GM23248 (cell line): ENCODE measurements around the gene CDKN2A. TPM values are rescaled to one million over a fixed set of nuclear protein-coding genes. Genes with fewer than 3 reads are reported as not detected.

Source experiments
- DNase-seq: peaks from one replicate; pipeline ENCODE4 v3.0.0-alpha.2; 2015
- H2AFZ ChIP-seq: fragments of 200-600 bp; sonication (generic); 2 replicates; pipeline ENCODE4 v1.6.1; 2016; ENCODE audit warnings: antibody characterized with exemption
- H3F3A ChIP-seq: fragments of 200-600 bp; sonication (generic); 2 replicates; pipeline ENCODE4 v1.6.1; 2016; ENCODE audit warnings: mild to moderate bottlenecking, antibody characterized with exemption, mixed run types; ENCODE audit not compliant: insufficient read depth
- H3K27ac ChIP-seq: fragments of 200-600 bp; sonication (generic); 2 replicates; pipeline ENCODE4 v1.5.1; 2016; ENCODE audit warnings: mild to moderate bottlenecking
- H3K27me3 ChIP-seq: fragments of 200-600 bp; sonication (generic); replicated peaks from 2 replicates; pipeline ENCODE4 v1.6.1; 2016; ENCODE audit warnings: mild to moderate bottlenecking; ENCODE audit not compliant: insufficient read depth
- H3K36me3 ChIP-seq: fragments of 200-600 bp; sonication (generic); 2 replicates; pipeline ENCODE4 v1.6.1; 2016; ENCODE audit warnings: low read depth, mild to moderate bottlenecking
- H3K4me1 ChIP-seq: fragments of 200-600 bp; sonication (generic); 2 replicates; pipeline ENCODE4 v1.6.1; 2016; ENCODE audit warnings: mild to moderate bottlenecking; ENCODE audit not compliant: insufficient read depth
- H3K4me2 ChIP-seq: fragments of 200-600 bp; sonication (generic); one replicate; pipeline ENCODE4 v1.6.1; 2016; ENCODE audit warnings: mild to moderate bottlenecking; ENCODE audit not compliant: unreplicated experiment
- H3K4me3 ChIP-seq: fragments of 200-600 bp; sonication (generic); 2 replicates; pipeline ENCODE4 v1.5.1; 2016; ENCODE audit warnings: mild to moderate bottlenecking
- H3K79me2 ChIP-seq: fragments of 200-600 bp; sonication (generic); 2 replicates; pipeline ENCODE4 v1.6.1; 2016; ENCODE audit warnings: mild to moderate bottlenecking; ENCODE audit not compliant: insufficient read depth
- H3K9ac ChIP-seq: fragments of 200-600 bp; sonication (generic); 2 replicates; pipeline ENCODE4 v1.6.1; 2016; ENCODE audit warnings: mild to moderate bottlenecking
- H3K9me2 ChIP-seq: fragments of 200-600 bp; sonication (generic); 2 replicates; pipeline ENCODE4 v1.6.1; 2016; ENCODE audit warnings: mixed run types, mild to moderate bottlenecking, moderate library complexity; ENCODE audit not compliant: insufficient read depth
- H3K9me3 ChIP-seq: fragments of 200-600 bp; sonication (generic); one replicate; pipeline ENCODE4 v1.6.1; 2017; ENCODE audit warnings: low read depth
- H4K20me1 ChIP-seq: fragments of 200-600 bp; sonication (generic); 2 replicates; pipeline ENCODE4 v1.6.0; 2016; ENCODE audit not compliant: insufficient read depth
- EZH2 ChIP-seq: fragments of 200-600 bp; sonication (generic); IDR thresholded peaks from 2 replicates; pipeline ENCODE4 v1.6.1; 2018; ENCODE audit warnings: antibody characterized with exemption, mild to moderate bottlenecking; ENCODE audit not compliant: insufficient read depth, poor library complexity, severe bottlenecking
- EZH2phosphoT487 ChIP-seq: fragments of 200-600 bp; sonication (generic); IDR thresholded peaks from 2 replicates; pipeline ENCODE4 v1.6.1; 2018; ENCODE audit warnings: antibody characterized with exemption, moderate library complexity, mild to moderate bottlenecking, low read depth; ENCODE audit not compliant: insufficient read depth
- WGBS, 2 experiments: methylation state at CpG; one replicate each; pipeline ENCODE4 v1.1.6; 2015 to 2017; ENCODE audit warnings: low lambda C conversion rate in 2 of 2, low coverage in 1 of 2; ENCODE audit errors: missing lambda C conversion rate in 2 of 2; 5-methylcytosine and 5-hydroxymethylcytosine counted together
- in situ Hi-C: fragments of 300-500 bp; cut with MboI; formaldehyde crosslinking; loops from 2 replicates; pipeline ENCODE4 v1.15.0; 2020
- polyA plus RNA-seq: library from polyadenylated mRNA; unstranded; fragments of >200 nt; fragmentation: Nextera tagmentation; extraction: Ambion mirVana; gene quantifications from 2 replicates; pipeline ENCODE4 v1.2.1, GENCODE V29; 2016
- total RNA-seq: library from RNA; depleted of rRNA; stranded (reverse); fragments of >200 nt; shearing (Covaris generic); gene quantifications from 2 replicates; pipeline ENCODE4 v1.2.3, GENCODE V29; 2014

The CDKN2A gene
- total and polyA plus RNA-seq, 2 experiments from 2014 or later, result 27.3 to 42.2 TPM

DNA sequence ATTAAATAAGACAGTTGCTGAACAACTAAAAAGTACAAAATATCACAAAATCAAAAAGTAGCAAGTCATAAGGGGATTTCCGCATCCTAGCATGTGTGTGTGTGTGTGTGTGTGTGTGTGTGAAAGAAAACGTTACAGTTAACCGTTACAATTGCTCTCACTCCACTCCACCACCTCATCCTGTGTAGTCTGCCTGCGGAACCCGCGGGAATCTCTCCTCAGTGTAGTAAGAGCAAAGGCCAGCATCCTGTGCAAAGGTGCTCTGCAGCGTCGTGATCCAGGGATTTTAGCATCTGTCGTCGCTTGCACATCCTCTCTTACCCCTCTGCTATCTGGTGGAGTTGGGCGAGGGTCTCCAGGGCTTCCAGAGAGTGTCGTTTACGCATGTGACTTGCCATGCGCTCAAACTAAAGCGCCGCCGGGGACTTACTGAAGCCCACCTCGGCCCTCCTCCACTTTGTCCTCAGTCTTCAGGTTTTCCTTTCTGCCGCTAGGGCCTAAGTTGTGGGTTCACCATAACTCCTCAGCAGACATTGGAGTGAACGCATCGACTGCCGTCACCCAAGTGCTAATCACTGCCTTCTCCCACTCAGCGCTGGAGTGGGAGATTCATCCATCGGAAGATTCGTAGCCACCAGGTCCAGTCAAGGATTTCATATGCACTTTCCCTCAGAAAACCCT is 11.0 kb upstream of the CDKN2A start:
- Histone ChIP-seq H3K27ac (no peak overlapping the region), H3K4me1 (peaks cover 23% of the 10 kb centered on the region), H3K36me3 (no peaks in the 10 kb centered on the region), H3K4me3 (no peak overlapping the region), H3K9ac (no peak overlapping the region), H3K79me2 (peaks cover 52% of the 10 kb centered on the region), H3K27me3 (no peaks in the 10 kb centered on the region), H3K4me2 (no peak overlapping the region), H2AFZ (no peak overlapping the region), H4K20me1 (no peaks in the 10 kb centered on the region), H3K9me3 (no peaks in the 10 kb centered on the region), H3F3A (peaks cover 13% of the 10 kb centered on the region), H3K9me2 (no peaks in the 10 kb centered on the region)
- DNase-seq, result no peak
- no peak for TF ChIP-seq EZH2phosphoT487
- no peak for TF ChIP-seq EZH2
- WGBS, 2 experiments, result 79% methylated on average over 25 of the region's 25 CpGs
- in situ Hi-C loops, result loop anchor here (10.0 kb wide), 1 partner anchor 190 kb away; no protein-coding TSS in a partner anchor

DNA sequence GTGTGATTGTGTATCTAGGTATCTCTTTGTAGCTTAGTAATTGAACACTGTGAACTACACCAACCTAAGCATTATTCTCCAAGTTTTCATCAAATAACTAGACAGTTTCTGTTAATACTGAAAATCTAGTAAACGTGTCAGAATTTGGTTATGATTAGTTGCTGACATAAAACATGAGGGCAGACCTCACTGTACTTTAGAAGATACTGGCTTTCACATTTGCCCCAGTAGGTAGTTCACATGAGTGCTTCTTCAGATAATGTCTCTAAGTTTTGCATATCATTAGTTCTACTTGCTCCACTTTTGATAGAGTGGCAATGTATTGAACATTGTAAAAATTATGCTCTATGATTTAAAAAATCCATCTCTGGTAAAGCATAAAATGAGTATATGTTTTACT is 7.8 kb upstream of the CDKN2A start:
- no peak overlapping the region for H3K9ac ChIP-seq
- H3K9me2 ChIP-seq, result no peaks in the 10 kb centered on the region
- WGBS, 2 experiments, result 88 to 98% methylated on average over 1 of the region's 1 CpG
- H3K9me3 ChIP-seq, result no peaks in the 10 kb centered on the region
- no peak overlapping the region for H3K27ac ChIP-seq
- no peak for DNase-seq
- TF ChIP-seq EZH2phosphoT487, result no peak
- no peaks in the 10 kb centered on the region for H3F3A ChIP-seq
- in situ Hi-C loops, result loop anchor here (10.0 kb wide), 1 partner anchor 187 kb away; no protein-coding TSS in a partner anchor
- H3K4me2 ChIP-seq, result no peak overlapping the region
- peaks cover 13% of the 10 kb centered on the region for H3K4me1 ChIP-seq
- H3K27me3 ChIP-seq, result no peaks in the 10 kb centered on the region
- H3K4me3 ChIP-seq, result no peak overlapping the region
- no peak overlapping the region for H2AFZ ChIP-seq
- peaks cover 41% of the 10 kb centered on the region for H3K79me2 ChIP-seq
- no peaks in the 10 kb centered on the region for H4K20me1 ChIP-seq
- H3K36me3 ChIP-seq, result no peaks in the 10 kb centered on the region

DNA sequence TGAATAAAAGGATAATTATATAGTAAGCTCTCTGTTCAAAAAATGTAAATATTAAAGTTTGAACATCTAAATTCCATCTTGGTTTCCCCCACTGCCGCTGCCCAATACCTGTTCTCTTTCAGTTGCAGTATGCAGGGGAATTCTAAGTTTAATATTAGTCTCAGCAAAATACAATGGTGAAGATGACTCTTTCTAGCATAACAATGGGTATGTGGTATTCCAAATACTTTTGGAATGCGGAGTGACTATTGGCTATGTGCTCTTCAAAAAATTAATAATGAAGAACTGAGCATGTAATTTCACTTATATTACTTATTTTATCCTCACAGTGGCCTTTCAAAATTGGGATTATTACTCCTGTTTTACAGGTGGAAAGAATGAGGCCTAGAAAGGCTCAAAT is 3.8 kb upstream of the CDKN2A start:
- Histone ChIP-seq H4K20me1 (no peaks in the 10 kb centered on the region), H3K9ac (no peak overlapping the region), H3K27ac (no peak overlapping the region), H3K36me3 (no peaks in the 10 kb centered on the region), H3K4me1 (peaks cover 13% of the 10 kb centered on the region; the same call in 1 of the 2 replicates), H2AFZ (no peak overlapping the region), H3K27me3 (no peaks in the 10 kb centered on the region), H3F3A (no peaks in the 10 kb centered on the region), H3K4me2 (no peak overlapping the region), H3K4me3 (no peak overlapping the region), H3K9me3 (no peaks in the 10 kb centered on the region), H3K9me2 (no peaks in the 10 kb centered on the region), H3K79me2 (peaks cover 27% of the 10 kb centered on the region)
- TF ChIP-seq EZH2 (no peak), EZH2phosphoT487 (no peak)
- DNase-seq, result no peak
- in situ Hi-C loops, result no loop called here
- 92 to 96% methylated on average over 2 of the region's 2 CpGs for WGBS, 2 experiments

DNA sequence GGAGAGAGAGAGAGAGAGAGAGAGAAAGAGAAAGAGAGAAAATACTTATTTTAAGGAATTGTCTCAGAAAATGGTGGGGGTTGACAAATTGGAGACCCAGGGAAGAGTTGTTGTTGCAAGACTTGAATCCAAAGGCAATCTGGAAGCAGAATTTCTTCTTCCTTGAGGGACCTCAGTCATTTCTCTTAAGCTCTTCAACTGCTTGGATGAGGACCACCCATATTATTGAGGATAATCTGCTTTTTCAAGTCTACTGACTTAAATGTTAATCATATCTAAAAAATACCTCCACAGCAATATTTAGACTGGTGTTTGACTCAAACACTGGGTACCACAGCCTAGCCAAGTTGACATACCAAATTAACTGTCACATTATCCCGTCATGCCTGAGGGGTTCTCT is 3.3 kb upstream of the CDKN2A start:
- no peaks in the 10 kb centered on the region for H3K27me3 ChIP-seq
- no peak overlapping the region for H2AFZ ChIP-seq
- no peak overlapping the region for H3K4me3 ChIP-seq
- H3K36me3 ChIP-seq, result no peaks in the 10 kb centered on the region
- H3K9me2 ChIP-seq, result no peaks in the 10 kb centered on the region
- no peak for TF ChIP-seq EZH2
- no peak for TF ChIP-seq EZH2phosphoT487
- H3K79me2 ChIP-seq, result peaks cover 30% of the 10 kb centered on the region
- H3K4me1 ChIP-seq, result peaks cover 14% of the 10 kb centered on the region; the same call in 1 of the 2 replicates
- WGBS, 2 experiments, result 58 to 67% methylated on average over 1 of the region's 1 CpG
- no peaks in the 10 kb centered on the region for H3K9me3 ChIP-seq
- no peak overlapping the region for H3K9ac ChIP-seq
- in situ Hi-C loops, result no loop called here
- no peaks in the 10 kb centered on the region for H4K20me1 ChIP-seq
- DNase-seq, result no peak
- H3K27ac ChIP-seq, result no peak overlapping the region
- no peak overlapping the region for H3K4me2 ChIP-seq
- H3F3A ChIP-seq, result no peaks in the 10 kb centered on the region
